KG1 (cell line): ENCODE data around the gene ACTL7B.
A peak's percentile ranks its signal among the peaks of the same experiment; 100 is the strongest.
"Not testable (repeated sequence)": the region's sequence is repeated elsewhere in the genome, so short reads cannot be mapped to it uniquely, and the experiment has no call there.

Experiments used
- DNase-seq: peaks from one replicate; lab custom pipeline; 2025; lab: John Stamatoyannopoulos, UW

Gene ACTL7B

DNA sequence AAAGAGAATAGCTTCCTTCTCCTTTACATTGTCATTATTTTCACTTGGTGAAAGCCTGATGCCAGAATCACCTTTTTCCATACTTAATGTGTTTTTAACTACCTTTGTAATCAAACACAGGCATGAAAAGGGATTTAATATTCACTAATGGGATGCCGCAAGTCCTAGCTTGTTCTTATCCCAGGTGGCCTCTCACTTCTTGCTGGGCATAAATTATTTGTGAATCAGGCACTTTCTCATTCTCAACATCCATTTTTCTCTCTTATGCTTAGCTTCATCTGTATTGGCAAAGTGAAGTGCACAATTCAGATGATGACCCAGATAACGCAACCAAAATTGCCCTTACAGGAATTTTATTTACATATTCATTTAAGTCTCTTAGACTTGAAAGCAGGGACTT lies 10.9 kb downstream of the ACTL7B start:
- no peak for DNase-seq

DNA sequence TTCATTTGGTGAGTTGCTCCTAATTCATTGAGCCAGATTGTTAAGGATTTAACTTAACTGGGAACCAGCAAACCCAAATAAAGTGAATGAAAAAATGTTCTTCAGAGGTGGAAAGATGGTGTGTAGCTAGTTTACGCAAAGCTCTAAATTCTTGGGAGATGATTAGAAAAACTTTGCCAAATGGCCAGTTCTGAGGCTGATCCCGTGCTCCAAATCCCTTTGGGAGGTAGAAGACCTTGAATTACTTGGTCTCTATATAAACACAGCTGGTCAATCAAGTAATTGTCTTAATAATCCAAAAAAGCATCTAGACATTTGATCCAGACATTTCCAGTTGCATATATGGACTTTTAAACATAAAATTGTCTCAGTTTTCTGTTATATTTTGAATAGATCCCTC lies 11.4 kb downstream of the ACTL7B start:
- DNase-seq: no peak

DNA sequence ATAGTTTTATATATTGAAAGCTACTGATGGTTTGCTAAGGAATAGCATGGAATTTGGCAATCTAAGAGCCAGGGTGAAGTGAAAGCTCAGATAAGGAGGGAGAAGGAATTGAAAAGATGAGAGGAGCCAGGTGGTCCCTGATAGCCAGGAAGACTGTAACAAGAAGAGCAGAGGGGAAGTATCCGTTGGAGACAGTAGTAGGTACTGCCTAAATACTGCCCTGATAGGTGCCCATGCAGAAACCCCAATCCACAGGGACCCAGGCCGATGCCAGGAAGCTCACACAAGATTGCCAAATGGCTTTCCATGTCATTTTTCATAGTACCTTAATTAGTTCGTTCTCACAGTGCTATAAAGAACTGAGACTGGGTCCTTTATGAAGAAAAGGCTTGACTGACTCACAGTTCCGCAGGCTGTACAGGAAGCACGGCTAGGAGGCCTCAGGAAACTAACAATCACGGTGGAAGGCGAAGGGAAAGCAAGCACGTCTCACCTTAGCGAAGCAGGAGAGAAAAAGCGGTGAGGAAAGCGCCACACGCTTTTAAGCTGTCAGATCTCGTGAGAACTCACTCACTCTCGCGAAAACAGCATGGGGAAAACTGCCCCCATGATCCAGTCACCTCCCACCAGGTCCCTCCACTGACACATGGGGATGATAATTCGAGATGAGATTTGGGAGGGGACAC lies 13.0 kb downstream of the ACTL7B start:
- peak; percentile 35 for DNase-seq

DNA sequence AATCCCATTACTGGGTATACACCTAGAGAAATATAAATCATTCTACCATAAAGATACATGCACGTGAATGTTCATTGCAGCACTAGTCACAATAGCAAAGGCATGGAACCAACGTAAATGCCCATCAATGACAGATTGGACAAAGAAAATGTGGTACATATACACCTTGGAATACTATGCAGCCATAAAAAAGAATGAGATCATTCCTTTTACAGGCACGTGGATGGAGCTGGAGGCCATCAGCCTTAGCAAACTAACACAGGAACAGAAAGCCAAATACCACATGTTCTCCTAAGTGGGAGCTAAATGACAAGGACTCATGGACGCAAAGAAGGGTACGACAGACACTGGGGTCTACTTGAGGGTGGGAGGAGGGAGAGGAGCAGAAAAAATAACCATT lies 16.2 kb downstream of the ACTL7B start:
- DNase-seq: not testable (repeated sequence)

DNA sequence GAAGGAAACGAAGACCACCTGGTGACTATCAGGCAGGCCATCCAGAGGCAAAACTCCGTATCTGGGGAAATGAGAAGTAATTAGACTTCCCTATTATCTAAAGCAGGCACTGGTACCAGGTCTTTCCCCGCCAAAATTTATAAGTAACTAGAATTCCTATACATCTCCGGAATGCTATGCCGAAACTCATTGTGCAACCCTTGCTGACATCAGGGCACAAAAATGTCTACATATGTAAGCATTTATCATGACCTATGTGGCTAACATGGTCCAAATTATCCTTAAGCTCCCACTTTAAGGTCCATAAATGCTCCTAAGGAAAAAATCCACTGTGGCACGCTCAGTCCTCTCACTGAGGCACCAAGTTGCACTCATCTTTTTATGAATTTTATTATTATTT lies 17.8 kb downstream of the ACTL7B start:
- DNase-seq: no peak

DNA sequence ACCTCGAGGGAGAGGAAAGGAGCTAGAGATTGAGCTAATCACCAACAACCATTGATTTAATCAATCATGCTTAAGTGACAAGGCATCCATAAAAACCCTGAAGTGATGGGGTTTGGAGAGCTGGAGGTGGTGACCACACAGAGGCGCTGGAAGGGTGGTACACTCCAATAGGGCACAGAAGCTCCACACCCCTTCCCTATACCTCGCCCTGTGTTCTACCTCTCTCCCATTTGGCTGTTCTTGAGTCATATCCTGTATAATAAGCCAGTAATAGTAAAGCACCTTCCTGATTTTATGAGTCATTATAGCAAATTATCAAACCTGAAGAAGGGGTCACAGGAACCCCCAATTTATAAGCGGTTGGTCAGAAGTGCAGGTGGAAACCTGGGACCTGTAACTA lies 18.3 kb downstream of the ACTL7B start:
- no peak for DNase-seq

DNA sequence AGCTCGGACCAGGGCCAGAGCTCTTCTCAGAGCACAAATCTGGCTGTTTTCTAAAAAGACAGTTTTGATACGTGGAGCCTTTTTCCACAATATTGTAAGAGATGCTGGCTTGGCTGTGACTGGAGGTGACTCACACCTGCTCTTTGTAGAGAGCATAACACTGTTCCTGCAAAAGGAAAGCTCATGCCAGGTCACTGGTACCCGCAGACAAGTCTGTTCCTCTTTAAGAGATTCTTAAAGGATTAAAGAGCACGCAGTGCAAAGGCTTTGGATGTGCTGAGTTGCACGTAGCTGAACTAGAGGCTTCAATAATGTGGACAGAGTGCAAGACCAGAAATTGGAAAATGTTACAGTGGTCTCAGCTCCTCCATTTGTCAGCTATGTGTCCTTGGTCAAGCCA lies 19.0 kb downstream of the ACTL7B start:
- DNase-seq: no peak

DNA sequence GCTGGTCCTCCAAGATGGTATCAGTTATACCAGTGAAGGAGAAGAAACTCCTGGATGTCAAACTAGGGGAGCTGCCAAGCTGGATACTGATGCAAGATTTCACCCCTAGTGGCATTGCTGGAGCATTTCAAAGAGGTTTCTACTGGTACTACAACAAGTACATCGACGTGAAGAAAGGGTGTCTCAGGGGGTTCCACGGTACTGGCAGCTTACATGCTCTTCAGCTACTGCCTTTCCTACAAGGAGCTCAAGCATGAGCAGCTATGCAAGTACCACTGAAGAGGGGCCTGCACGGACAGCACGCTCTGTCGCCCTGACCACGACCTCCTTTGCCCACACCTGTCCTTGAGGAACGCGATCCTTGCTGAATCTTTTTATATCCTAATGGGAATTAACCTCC lies 19.5 kb downstream of the ACTL7B start:
- no peak for DNase-seq

DNA sequence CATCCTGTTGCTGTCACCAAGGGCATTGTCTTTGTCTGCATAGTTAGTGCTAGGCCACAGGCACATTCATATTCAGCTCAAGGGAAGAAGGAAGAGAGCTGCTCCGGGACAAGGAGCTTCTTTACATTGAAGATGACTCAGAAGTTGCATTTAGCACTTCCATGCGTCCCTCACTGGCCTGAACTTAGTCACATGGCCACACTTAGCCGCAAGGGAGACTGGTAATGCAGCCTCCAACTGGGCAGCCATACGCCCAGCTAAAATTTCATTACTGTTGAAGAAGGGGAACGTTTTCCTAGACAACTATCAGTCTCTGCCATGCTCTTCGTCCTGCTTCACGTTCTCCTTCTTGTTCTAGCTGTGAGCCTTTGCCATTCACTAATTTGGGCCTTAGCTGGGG lies 20.0 kb downstream of the ACTL7B start:
- DNase-seq: no peak

DNA sequence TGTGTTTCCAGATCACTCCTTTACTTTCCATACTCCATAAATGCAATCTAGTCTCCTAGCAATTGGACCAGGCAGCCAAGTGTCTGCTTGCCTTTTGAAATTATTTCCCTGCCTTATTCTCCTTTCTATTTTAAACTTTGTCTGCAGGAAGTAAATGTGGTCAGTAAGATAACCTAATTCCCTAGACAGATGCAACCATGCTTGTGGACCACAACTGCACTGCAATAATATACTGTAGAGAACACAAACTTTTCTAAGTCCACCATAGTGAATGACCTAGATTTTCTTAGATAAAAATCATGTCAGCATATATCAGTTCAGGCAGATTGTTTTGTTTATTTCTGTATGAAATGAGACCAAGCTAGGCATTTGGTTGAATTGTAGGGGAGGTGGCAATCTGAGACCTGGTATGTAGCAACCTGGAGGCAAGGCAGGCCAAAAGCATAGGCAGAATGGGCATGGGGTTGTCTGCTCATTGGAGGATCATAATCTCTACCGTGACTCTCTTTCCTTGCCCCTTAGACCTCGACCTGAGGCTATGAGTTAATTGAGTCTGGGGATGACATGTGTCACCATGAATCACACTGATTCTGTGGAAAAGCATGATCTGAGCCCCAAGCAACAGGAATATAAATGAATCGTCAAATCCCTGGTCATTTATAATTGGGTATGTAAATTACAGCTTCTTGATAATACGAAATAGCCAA lies 20.7 kb downstream of the ACTL7B start:
- DNase-seq: no peak

DNA sequence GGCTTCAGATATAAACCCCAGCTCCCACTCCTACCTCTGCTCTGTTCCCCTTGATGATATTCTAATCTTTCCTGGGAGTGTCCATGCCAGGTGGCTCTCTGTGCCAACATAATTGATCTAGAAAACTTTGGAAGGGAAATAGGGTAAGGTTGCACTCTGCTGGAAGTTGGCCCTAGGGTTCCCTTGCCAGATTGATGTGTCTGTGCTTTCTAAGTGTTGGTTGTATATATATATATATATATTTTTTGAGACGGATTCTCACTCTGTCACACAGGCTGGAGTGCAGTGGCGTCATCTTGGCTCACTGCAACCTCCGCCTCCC lies 23.6 kb downstream of the ACTL7B start:
- no peak for DNase-seq

DNA sequence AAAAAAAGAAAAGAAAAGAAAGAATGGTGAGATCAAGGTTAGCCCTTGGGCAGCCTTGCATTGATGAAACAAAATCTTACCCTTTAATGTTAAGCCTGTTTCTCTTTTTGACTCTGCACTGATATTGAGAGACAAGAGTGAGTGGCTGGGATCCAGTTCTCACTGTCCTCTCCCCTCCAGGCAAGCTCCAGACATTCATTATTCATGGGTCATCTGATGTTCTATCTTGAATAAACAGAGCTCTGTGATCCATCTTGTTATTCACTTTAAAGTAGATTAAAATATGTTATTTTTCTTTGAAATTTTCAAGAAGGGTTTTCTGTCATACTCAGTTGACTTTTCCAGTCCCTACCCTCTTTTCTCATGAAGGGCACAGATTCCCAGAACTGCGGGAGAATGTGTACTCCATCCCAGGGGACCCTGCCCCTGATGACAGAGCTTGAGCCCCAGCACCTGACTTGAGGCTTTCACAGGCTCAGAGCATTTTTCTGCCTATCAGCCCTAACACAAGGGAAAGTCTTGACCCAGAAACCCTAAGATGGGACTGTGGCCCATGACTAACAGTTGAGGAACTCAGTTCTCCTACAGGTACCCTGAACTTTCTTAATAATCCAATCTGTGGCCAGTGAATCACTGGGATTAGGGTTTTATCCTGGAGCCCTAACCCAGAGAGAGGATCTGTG lies 24.1 kb downstream of the ACTL7B start:
- no peak for DNase-seq

DNA sequence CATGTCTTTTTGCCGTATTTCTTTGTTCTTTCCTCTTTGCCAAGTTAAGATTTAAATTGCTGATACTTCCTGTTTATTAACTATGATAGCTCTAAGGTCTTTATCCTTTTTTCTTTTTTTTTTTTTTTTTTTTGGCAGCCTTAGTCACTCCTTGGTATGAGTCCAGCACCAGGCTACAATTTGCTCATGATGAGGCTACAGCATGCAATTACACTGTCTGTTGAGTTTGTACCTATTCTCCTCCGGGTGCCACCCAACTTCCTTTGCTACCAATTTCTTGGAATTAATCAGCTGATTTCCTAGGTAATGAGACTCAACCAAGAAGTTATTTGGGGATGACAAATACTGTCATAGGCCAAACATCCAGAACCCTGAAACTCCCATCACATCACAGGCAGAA lies 25.5 kb downstream of the ACTL7B start:
- no peak for DNase-seq

DNA sequence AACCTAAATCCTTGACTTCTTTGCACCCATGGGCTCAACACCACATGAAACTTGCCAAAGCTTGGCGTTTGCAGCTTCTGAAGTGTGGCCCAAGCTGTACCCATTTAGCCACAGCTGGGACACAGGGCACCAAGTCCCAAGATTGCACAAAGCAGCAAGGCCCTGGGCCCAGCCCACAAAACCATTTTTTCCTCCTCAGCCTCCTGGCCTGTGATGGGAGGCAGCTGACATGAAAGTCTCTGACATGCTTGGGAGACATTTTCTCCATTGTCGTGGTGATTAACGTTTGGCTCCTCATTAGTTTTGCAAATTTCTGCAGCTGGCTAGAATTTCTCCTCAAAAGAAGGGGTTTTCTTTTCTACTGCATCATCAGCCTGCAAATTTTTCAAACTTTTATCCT lies 32.0 kb downstream of the ACTL7B start:
- no peak for DNase-seq

DNA sequence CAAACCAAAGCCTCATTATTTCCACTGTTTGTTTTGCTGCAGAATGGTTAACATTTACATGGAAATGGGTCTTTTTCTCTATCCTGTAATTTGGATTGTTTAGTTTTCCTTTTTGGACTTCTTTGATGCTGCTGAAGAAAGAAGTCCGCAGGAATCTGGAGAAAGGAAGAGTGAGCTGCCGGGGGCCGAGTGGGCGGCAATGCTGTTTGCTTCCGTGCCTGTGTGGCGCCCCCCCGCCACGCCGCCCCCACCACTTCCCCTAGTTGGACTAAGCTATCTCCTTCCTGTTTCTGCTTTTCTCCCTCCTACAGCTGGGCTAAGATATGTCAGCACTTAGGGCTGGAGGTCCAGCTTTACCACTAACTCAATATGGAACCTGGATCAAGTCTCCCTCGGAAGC lies 39.7 kb downstream of the ACTL7B start:
- peak; percentile 20 for DNase-seq

DNA sequence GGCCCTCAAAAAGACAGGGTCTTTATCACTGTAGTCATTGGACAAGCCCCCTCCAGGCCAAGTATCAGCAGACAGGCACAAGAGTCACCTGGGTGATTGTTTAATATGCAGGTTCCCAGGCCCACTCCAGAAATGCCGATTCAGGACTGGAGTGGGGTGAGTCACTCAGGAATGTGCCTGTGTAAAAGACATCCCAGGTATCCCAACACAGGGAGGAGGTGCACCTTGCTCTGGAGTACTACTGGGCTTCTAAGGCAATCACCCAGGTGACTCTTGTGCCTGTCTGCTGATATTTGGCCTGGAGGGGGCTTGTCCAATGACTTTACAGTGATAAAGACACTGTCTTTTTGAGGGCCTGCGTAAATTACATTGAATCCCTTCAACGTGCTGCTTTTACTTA lies 40.6 kb downstream of the ACTL7B start:
- DNase-seq: no peak

DNA sequence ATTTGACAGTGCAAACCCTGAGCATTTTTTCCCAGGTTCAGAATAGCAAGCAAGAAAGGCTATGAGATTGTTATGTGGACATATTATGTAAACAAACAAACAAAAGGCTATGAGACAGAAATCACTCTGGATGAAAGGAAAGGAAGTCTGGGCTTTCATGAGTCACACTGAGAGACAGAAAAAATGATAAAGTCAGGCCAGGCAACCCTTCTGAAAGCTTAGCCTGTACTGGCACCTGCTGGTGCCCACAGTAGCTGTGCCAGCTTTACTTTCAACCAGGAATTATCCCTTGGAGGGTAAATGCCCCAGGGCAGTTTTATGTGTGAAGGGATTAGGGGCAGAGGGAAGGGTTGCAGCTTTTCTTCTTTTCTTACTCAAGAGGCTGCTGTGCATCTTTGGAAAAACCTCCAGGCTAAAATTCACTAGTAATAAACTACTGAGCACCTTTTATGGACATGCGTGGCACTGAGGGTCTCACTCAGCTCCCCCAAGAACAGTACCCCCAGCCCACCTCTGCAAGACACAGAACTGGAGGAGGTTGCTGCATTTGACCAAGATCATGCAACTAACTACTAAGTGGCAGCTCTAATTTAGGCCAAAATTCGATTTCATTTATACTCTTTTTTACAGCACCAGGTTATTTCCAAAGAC lies 41.7 kb downstream of the ACTL7B start:
- no peak for DNase-seq

DNA sequence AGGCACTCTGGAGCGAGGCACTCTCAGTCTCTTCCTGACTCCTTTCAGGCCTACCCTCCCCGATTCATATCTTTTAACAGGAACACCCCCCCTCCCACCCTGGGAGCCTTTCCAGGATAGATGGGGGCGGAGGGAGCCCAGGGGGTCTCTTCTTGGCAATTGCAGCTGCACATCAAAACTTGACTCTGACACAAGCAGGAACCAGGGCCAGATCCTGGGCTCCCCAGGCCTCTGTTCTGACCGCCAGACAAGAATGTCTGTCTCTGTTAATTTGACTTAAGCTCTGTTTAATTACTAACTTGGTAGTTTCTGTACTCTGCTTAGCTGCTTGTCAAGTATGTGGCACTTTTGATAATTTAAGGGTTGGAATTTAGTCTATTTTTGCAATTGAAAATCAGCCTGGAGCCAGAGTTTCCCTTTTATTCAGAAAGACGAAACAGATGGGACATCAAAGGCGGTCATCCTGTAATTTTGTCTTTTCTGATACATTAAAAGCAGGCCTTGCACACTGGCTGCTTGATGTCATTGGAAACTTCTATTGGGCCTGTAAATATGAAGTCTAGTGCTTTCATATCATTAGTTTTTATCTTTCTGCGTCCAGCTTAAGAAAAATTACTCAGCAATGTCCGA lies 43.3 kb downstream of the ACTL7B start:
- DNase-seq: no peak

DNA sequence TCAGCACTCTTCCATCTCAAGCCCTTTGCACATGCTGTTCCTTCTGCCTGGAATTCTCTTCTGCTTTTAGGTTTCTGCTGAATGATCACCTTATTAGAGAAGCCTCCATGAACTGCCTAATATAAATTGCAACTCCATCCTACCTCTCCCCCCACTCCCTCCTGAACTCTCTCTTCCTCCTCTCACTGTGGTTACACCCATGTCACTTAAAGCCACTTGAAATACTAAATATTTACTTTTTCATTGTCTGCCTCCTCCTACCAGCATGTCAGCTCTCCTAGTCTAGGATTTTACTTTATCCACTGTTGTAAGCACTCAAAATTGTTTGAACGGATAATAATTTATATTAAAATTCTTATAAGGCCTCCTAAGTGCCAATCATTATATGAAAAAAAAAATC lies 43.8 kb downstream of the ACTL7B start:
- no peak for DNase-seq

DNA sequence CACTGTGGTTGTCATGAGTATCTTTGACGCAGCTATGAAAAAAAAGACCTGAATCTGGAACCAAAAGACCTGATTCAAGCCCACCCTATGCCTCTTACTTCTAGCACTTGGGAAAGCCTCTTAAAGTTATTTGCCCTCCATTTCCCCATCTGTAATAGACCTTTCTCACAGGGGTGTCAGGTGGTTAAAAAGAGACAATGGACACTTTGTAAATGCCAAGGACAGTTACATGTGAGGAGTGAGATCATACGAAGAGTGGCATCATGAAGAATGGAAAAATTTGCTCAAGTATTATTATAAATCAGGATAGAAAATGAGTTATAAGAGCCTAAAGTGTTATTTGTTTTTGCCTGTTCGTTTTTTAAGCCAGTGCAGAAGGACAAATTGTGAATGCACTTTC lies 46.5 kb downstream of the ACTL7B start:
- DNase-seq: no peak
